ENCODE measurements around the gene RERE. TPM values are rescaled to one million over a fixed set of nuclear protein-coding genes. Genes with fewer than 3 reads are reported as not detected.
"Not testable (repeated sequence)": the region's sequence is repeated elsewhere in the genome, so short reads cannot be mapped to it uniquely, and the experiment has no call there.

RERE gene
- total RNA-seq, 1 donor = 27.0 TPM

- DNase-seq (ENCODE audit: low read depth) = no peak
- H3K4me3 ChIP-seq (ENCODE audit: low read depth, low read length) = no peak overlapping the region
- TF ChIP-seq CTCF (IDR thresholded peaks at IDR 0.05; ENCODE audit: insufficient read depth, low read length) = no peak
These were observed 84.0 kb downstream of the RERE start for GRCh38 chr1:8733484-8733883.

GRCh38 chr1:8731162-8731561 lies 86.3 kb downstream of the RERE start:
- TF ChIP-seq CTCF (IDR thresholded peaks at IDR 0.05; ENCODE audit: insufficient read depth, low read length) = no peak
- no peak overlapping the region for H3K4me3 ChIP-seq (ENCODE audit: low read depth, low read length)
- DNase-seq (ENCODE audit: low read depth) = no peak

- no peak overlapping the region for H3K4me3 ChIP-seq (ENCODE audit: low read depth, low read length)
- DNase-seq (ENCODE audit: low read depth) = no peak
- no peak for TF ChIP-seq CTCF (IDR thresholded peaks at IDR 0.05; ENCODE audit: insufficient read depth, low read length)
These were observed 89.0 kb downstream of the RERE start for GRCh38 chr1:8728464-8728863.

- no peak overlapping the region for H3K4me3 ChIP-seq (ENCODE audit: low read depth, low read length)
- no peak for DNase-seq (ENCODE audit: low read depth)
- no peak for TF ChIP-seq CTCF (IDR thresholded peaks at IDR 0.05; ENCODE audit: insufficient read depth, low read length)
These were observed 89.6 kb downstream of the RERE start for GRCh38 chr1:8727809-8728213.

- H3K4me3 ChIP-seq (ENCODE audit: low read depth, low read length) = not testable (repeated sequence)
These were observed 90.1 kb downstream of the RERE start for GRCh38 chr1:8727316-8727715.

GRCh38 chr1:8726801-8727186 lies 90.6 kb downstream of the RERE start:
- not testable (repeated sequence) for DNase-seq (ENCODE audit: low read depth)

More at GRCh38 chr1:8727316-8727715, 90.1 kb downstream of the RERE start:
- DNase-seq (ENCODE audit: low read depth) = not testable (repeated sequence)

GRCh38 chr1:8723010-8723409 lies 94.4 kb downstream of the RERE start:
- no peak for DNase-seq (ENCODE audit: low read depth)
- H3K4me3 ChIP-seq (ENCODE audit: low read depth, low read length) = no peak overlapping the region
- TF ChIP-seq CTCF (IDR thresholded peaks at IDR 0.05; ENCODE audit: insufficient read depth, low read length) = no peak

More at GRCh38 chr1:8726801-8727186, 90.6 kb downstream of the RERE start:
- not testable (repeated sequence) for H3K4me3 ChIP-seq (ENCODE audit: low read depth, low read length)

GRCh38 chr1:8722366-8722765 lies 95.1 kb downstream of the RERE start:
- TF ChIP-seq CTCF (IDR thresholded peaks at IDR 0.05; ENCODE audit: insufficient read depth, low read length) = no peak
- H3K4me3 ChIP-seq (ENCODE audit: low read depth, low read length) = no peak overlapping the region
- DNase-seq (ENCODE audit: low read depth) = no peak

Data from fibroblast of the aortic adventitia (primary cell).